Kidney epithelial cell (primary cell): Measurements from ENCODE around the gene SPAG7. TPM values are rescaled to one million over a fixed set of nuclear protein-coding genes. Genes with fewer than 3 reads are reported as not detected.
A peak's percentile ranks its signal among the peaks of the same experiment; 100 is the strongest.
"Not testable (repeated sequence)": the region's sequence is repeated elsewhere in the genome, so short reads cannot be mapped to it uniquely, and the experiment has no call there.

Experiments used
- DNase-seq: peaks from one replicate; pipeline ENCODE4 v3.0.0-alpha.2; 2010; ENCODE audit warnings: low read depth
- H3K27me3 ChIP-seq: 2 replicates; pipeline ENCODE4 v1.6.0; 2011; ENCODE audit warnings: low read length; ENCODE audit not compliant: control insufficient read depth, insufficient read depth
- H3K36me3 ChIP-seq: 2 replicates; pipeline ENCODE4 v1.5.1; 2011; ENCODE audit warnings: low read length; ENCODE audit not compliant: control insufficient read depth, insufficient read depth
- H3K4me3 ChIP-seq: 2 replicates; pipeline ENCODE4 v1.5.1; 2011; ENCODE audit warnings: low read depth, mild to moderate bottlenecking, control low read depth, low read length
- total RNA-seq: library from RNA; depleted of rRNA; stranded (reverse); fragments of >200 nt; gene quantifications from 2 replicates; pipeline ENCODE4 v1.2.3, GENCODE V29; 2015
- TF ChIP-seq, protein P1 (sequence below): IDR thresholded peaks from 2 replicates; pipeline ENCODE4 v1.5.1; 2011; ENCODE audit warnings: mild to moderate bottlenecking, moderate library complexity, low read length, control low read depth, inconsistent platforms; ENCODE audit not compliant: insufficient read depth, poor library complexity, severe bottlenecking

The SPAG7 gene
- total RNA-seq, 1 donor from 2014 or later: 88.7 TPM

DNA sequence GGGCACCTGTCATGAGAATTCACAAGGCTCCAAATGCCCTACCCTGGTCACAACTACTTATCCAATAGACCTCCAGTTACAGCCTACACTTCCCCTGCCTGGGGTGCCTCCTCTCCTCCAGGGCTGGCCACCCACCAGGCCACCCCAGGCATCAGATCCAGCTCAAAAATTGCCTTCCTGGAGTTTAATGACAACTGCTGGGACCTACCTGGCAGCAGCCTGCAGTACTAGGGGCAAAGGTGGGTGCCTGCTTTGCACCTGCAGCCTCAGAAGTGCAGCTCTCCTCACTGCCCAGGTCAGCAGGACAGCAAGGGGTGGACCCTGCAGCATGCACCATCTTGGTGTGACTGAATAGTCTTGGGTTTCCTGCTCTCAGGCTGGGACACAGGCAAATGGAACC is 32.0 kb downstream of the SPAG7 start:
- Histone ChIP-seq H3K36me3 (no peaks in the 10 kb centered on the region), H3K4me3 (no peak overlapping the region), H3K27me3 (no peaks in the 10 kb centered on the region)
- no peak for DNase-seq
- TF ChIP-seq, protein P1, sequence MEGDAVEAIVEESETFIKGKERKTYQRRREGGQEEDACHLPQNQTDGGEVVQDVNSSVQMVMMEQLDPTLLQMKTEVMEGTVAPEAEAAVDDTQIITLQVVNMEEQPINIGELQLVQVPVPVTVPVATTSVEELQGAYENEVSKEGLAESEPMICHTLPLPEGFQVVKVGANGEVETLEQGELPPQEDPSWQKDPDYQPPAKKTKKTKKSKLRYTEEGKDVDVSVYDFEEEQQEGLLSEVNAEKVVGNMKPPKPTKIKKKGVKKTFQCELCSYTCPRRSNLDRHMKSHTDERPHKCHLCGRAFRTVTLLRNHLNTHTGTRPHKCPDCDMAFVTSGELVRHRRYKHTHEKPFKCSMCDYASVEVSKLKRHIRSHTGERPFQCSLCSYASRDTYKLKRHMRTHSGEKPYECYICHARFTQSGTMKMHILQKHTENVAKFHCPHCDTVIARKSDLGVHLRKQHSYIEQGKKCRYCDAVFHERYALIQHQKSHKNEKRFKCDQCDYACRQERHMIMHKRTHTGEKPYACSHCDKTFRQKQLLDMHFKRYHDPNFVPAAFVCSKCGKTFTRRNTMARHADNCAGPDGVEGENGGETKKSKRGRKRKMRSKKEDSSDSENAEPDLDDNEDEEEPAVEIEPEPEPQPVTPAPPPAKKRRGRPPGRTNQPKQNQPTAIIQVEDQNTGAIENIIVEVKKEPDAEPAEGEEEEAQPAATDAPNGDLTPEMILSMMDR: no peak

DNA sequence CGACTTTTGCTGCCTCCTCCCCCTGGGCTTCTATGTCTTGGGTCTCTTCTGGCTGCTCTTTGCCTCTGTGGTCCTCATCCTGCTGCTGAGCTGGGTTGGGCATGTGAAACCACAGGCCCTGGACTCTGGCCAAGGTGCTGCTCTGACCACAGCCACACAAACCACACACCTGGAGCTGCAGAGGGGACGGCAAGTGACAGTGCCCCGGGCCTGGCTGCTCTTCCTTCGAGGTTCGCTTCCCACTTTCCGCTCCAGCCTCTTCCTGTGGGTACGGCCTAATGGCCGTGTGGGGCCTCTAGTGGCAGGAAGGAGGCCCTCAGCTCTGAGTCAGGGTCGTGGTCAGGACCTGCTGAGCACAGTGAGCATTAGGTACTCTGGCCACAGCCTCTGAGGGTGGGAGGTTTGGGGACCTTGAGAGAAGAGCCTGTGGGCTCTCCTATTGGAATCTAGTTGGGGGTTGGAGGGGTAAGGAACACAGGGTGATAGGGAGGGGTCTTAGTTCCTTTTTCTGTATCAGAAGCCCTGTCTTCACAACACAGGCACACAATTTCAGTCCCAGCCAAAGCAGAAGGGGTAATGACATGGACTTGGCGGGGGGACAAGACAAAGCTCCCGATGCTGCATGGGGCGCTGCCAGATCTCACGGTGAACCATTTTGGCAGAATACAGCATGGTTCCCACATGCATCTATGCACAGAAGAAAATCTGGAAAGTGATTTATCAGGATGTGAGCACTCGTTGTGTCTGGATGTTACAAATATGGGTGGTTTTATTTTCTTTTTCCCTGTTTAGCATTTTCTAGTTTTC is 33.2 kb downstream of the SPAG7 start:
- H3K27me3 ChIP-seq: no peaks in the 10 kb centered on the region
- TF ChIP-seq, protein P1: peak; percentile 48
- H3K36me3 ChIP-seq: no peaks in the 10 kb centered on the region
- no peak for DNase-seq
- no peak overlapping the region for H3K4me3 ChIP-seq

DNA sequence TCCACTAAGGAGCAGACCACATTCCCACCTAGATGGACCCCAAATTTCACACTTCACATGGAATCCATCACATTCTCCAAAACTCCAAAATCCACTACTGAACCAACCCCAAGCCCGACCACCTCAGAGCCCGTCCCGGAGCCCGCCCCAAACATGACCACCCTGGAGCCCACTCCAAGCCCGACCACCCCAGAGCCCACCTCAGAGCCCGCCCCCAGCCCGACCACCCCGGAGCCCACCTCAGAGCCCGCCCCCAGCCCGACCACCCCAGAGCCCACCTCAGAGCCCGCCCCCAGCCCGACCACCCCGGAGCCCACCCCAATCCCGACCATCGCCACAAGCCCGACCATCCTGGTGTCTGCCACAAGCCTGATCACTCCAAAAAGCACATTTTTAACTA is 34.0 kb downstream of the SPAG7 start:
- H3K4me3 ChIP-seq: no peak overlapping the region
- no peaks in the 10 kb centered on the region for H3K27me3 ChIP-seq
- DNase-seq: no peak
- TF ChIP-seq, protein P1: no peak
- no peaks in the 10 kb centered on the region for H3K36me3 ChIP-seq

DNA sequence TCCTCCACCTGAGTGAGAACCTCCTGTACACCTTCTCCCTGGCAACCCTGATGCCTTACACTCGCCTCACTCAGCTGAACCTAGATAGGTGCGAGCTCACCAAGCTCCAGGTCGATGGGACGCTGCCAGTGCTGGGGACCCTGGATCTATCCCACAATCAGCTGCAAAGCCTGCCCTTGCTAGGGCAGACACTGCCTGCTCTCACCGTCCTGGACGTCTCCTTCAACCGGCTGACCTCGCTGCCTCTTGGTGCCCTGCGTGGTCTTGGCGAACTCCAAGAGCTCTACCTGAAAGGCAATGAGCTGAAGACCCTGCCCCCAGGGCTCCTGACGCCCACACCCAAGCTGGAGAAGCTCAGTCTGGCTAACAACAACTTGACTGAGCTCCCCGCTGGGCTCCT is 34.9 kb downstream of the SPAG7 start:
- Histone ChIP-seq H3K27me3 (no peaks in the 10 kb centered on the region), H3K36me3 (no peaks in the 10 kb centered on the region), H3K4me3 (no peak overlapping the region)
- no peak for DNase-seq
- TF ChIP-seq, protein P1: no peak

DNA sequence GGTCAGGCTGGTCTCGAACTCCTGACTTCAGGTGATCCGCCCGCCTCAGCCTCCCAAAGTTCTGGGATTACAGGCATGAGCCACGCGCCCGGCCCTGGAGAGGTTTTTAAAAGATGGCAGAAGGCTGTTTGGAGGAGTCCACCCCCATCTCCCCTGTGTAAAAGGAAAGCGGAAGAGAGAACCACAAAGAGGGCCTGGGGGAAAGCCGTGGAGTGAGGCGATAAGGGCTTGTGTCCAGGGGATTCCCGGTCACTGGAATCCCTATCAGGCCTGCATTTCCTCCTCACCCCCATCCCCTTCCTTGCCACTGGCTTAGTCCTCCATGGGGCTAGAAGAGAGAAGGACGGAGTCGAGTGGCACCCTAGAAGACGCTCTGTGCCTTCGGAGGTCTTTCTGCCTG is 35.7 kb downstream of the SPAG7 start, which contains the start of gene GP1BA:
Gene GP1BA (plus strand): TSS at position 315 of the 400 bp plus-strand sequence. CDS start 328 bp downstream, outside the sequence.
- TF ChIP-seq, protein P1: no peak
- no peak for DNase-seq
- Histone ChIP-seq H3K36me3 (no peaks in the 10 kb centered on the region), H3K27me3 (no peaks in the 10 kb centered on the region), H3K4me3 (no peak within 1 kb of the TSS)

DNA sequence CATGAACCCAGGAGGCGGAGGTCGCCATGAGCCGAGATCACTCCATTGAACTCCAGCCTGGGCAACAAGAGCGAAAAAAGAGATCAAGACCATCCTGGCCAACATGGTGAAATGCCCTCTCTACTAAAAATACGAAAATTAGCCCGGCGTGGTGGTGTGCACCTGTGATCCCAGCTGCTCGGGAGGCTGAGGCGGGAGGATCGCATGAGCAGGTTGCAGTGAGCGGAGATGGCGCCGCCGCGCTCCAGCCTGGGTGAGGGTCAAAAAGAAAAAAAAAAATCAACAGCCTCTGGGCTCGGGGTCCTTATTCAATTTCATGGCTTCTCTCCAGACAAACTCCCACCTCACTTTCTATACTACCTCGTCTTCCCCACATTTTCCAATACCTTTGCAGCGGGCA is 38.7 kb downstream of the SPAG7 start:
- Histone ChIP-seq H3K4me3 (no peak overlapping the region), H3K27me3 (no peaks in the 10 kb centered on the region), H3K36me3 (no peaks in the 10 kb centered on the region)
- TF ChIP-seq, protein P1: no peak
- no peak for DNase-seq

DNA sequence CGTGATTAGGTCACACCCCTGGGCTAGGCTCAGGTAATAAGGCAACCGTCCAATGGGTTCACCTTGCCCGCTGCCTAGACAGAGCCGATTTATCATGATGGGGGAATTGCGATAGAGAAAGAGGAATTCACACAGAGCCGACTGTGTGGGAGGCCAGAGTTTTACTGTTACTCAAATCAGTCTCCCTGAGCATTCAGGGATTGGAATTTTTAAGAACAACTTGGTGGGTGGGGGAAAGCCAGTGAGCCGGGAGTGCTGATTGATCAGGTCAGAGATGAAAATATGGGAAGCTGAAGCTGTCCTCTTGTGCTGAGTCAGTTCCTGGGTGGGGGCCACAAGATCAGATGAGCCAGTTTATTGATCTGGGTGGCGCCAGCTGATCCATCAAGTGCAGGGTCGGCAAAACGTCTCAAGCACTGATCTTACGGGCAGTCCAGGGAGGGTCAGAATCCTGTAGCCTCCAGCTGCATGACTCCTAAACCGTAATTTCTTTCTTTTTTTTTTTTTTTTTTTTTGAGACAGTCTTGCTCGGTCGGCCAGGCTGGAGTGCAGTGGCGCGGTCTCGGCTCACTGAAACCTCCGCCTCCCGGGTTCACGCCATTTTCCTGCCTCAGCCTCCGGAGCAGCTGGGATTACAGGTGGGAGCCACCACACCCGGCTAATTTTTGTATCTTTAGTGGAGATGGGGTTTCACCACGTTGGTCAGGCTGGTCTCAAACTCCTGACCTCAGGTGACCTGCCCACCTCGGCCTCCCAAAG is 40.9 kb downstream of the SPAG7 start:
- DNase-seq, H3K27me3 ChIP-seq, H3K36me3 ChIP-seq: not testable (repeated sequence)

More for the DNA sequence above, 40.9 kb downstream of the SPAG7 start:
- not testable (repeated sequence) for H3K4me3 ChIP-seq
